GM12878 (cell line): ENCODE measurements around the gene FLAD1. TPM values are rescaled to one million over a fixed set of nuclear protein-coding genes. Genes with fewer than 3 reads are reported as not detected.

Source experiments
- BCL11A ChIP-seq: IDR thresholded peaks from 2 replicates; pipeline ENCODE4 v1.6.1; 2011; ENCODE audit warnings: low read depth, low read length
- E2F4 ChIP-seq: IDR thresholded peaks from 2 replicates; pipeline ENCODE4 v1.6.1; 2012; ENCODE audit warnings: low read depth, low read length, improper control_type of control experiment
- ELK1 ChIP-seq: IDR thresholded peaks from 2 replicates; pipeline ENCODE4 v1.6.1; 2012; ENCODE audit warnings: low read depth, low read length, improper control_type of control experiment
- FOS ChIP-seq: IDR thresholded peaks from 3 replicates; pipeline ENCODE4 v1.6.1; 2011; ENCODE audit warnings: borderline replicate concordance; ENCODE audit not compliant: insufficient read length; ENCODE audit errors: extremely low read depth
- IKZF1 ChIP-seq: fragments of 450-650 bp; conservative IDR thresholded peaks from 2 replicates; pipeline ENCODE4 v1.6.1; 2017; ENCODE audit warnings: antibody characterized with exemption, mild to moderate bottlenecking
- IKZF2 ChIP-seq, 2 experiments: fragments of 450-650 bp; IDR thresholded peaks; 2 replicates each; pipeline ENCODE4 v1.6.1; 2017; ENCODE audit warnings: mild to moderate bottlenecking in 2 of 2, moderate library complexity in 2 of 2
- IRF3 ChIP-seq: fragments of 450-650 bp; IDR thresholded peaks from 2 replicates; pipeline ENCODE4 v1.6.1; 2014; ENCODE audit warnings: mild to moderate bottlenecking
- MEF2B ChIP-seq: fragments of 450-650 bp; IDR thresholded peaks from 2 replicates; pipeline ENCODE4 v1.6.1; 2018; ENCODE audit warnings: mild to moderate bottlenecking, moderate library complexity; ENCODE audit not compliant: partially characterized antibody, poor library complexity, severe bottlenecking
- MTA2 ChIP-seq: fragments of 450-650 bp; IDR thresholded peaks from 2 replicates; pipeline ENCODE4 v1.6.1; 2016; ENCODE audit warnings: low read depth, mild to moderate bottlenecking, moderate library complexity
- NR2F1 ChIP-seq: fragments of 450-650 bp; conservative IDR thresholded peaks from 2 replicates; pipeline ENCODE4 v1.6.1; 2017; ENCODE audit warnings: mild to moderate bottlenecking
- PBX3 ChIP-seq: IDR thresholded peaks from 2 replicates; pipeline ENCODE4 v1.6.1; 2011; ENCODE audit warnings: mild to moderate bottlenecking, low read depth, low read length, moderate library complexity; ENCODE audit not compliant: insufficient replicate concordance
- POU2F2 ChIP-seq: IDR thresholded peaks from 3 replicates; pipeline ENCODE4 v1.6.1; 2011; ENCODE audit warnings: low read depth, mild to moderate bottlenecking, low read length, borderline replicate concordance
- SRF ChIP-seq, 2 experiments: IDR thresholded peaks; 2 replicates each; pipeline ENCODE4 v1.6.1; 2011; ENCODE audit warnings: low read depth in 2 of 2, low read length in 2 of 2, mild to moderate bottlenecking in 1 of 2, moderate library complexity in 1 of 2
- USF2 ChIP-seq: IDR thresholded peaks from 2 replicates; pipeline ENCODE4 v1.6.1; 2011; ENCODE audit warnings: low read depth, low read length, improper control_type of control experiment, borderline replicate concordance
- ZNF207 ChIP-seq: fragments of 450-650 bp; IDR thresholded peaks from 2 replicates; pipeline ENCODE4 v1.6.1; 2014; ENCODE audit warnings: antibody characterized with exemption, mild to moderate bottlenecking, borderline replicate concordance
- ZNF687 ChIP-seq: fragments of 450-650 bp; IDR thresholded peaks from 2 replicates; pipeline ENCODE4 v1.6.1; 2017; ENCODE audit warnings: mild to moderate bottlenecking, moderate library complexity
- polyA plus RNA-seq, 11 experiments: library from polyadenylated mRNA; depleted of rRNA in 4 of 11; unstranded in 6 of 11; stranded (reverse) in 5 of 11; fragments of >200 nt; fragmentation: Nextera tagmentation in 4 of 11; fragmentation: Illumina TruSeq in 1 of 11; extraction: Ambion mirVana in 4 of 11; extraction: Trizol in 1 of 11; gene quantifications; 1 replicate in 1 of 11; 2 replicates in 10 of 11; pipeline versions ENCODE4 v1.2.1 to v1.2.3, GENCODE V29; 2011 to 2016; ENCODE audit warnings: inconsistent platforms in 2 of 11, missing spikeins in 2 of 11, low read depth in 1 of 11
- total RNA-seq, 4 experiments: library from RNA; depleted of rRNA in 3 of 4; stranded (reverse); fragments of >200 nt in 3 of 4; fragmentation: Illumina TruSeq in 1 of 4; extraction: Trizol in 1 of 4; gene quantifications; 2 replicates each; pipeline versions ENCODE4 v1.2.1 to v1.2.3, GENCODE V29; 2013 to 2021

The FLAD1 gene
- total and polyA plus RNA-seq, 10 of the 15 experiments (the other 5 are each of a cell fraction or from before 2014, with no cell fraction given): 22.9 to 93.4 (median 56.6) TPM

GRCh38 chr1:154936555-154937084, 46.5 kb upstream of the FLAD1 start, which contains the start of gene PMVK (continued):
- peak; percentile 76 to 87 for TF ChIP-seq IKZF2 (IDR thresholded peaks at IDR 0.05)
- 0 out of 2 replicates have a peak, but pooled peaks have one; percentile 12 for TF ChIP-seq MTA2
- no peak for TF ChIP-seq USF2
- no peak for TF ChIP-seq E2F4
- no peak for TF ChIP-seq SRF (IDR thresholded peaks at IDR 0.05; ENCODE audit: low read depth in 2 of 2, low read length in 2 of 2)
- peak; percentile 92 for TF ChIP-seq IKZF1
- TF ChIP-seq MEF2B: peak; percentile 47
- TF ChIP-seq ZNF687: peak; percentile 95
- 0 out of 2 replicates have a peak, but pooled peaks have one; percentile 41 for TF ChIP-seq IRF3
- TF ChIP-seq ELK1: no peak
- TF ChIP-seq ZNF207: no peak
- no peak for TF ChIP-seq BCL11A
- TF ChIP-seq NR2F1: peak; percentile 82
- TF ChIP-seq POU2F2: peak; percentile 38; the same call in 1 of the 3 replicates
- peak; percentile 85 for TF ChIP-seq PBX3
- no peak for TF ChIP-seq FOS
